Measurements from ENCODE around the gene FAM120AOS.

The FAM120AOS gene

GRCh38 chr9:93437996-93438395, 15.4 kb downstream of the FAM120AOS start:
- DNase-seq (ENCODE audit: low read depth), result no peak

GRCh38 chr9:93436655-93437407, 16.6 kb downstream of the FAM120AOS start:
- no peak for DNase-seq (ENCODE audit: low read depth)

- DNase-seq (ENCODE audit: low read depth), result no peak
Measured at GRCh38 chr9:93436218-93436617, 17.2 kb downstream of the FAM120AOS start.

GRCh38 chr9:93435386-93435785, 18.0 kb downstream of the FAM120AOS start:
- DNase-seq (ENCODE audit: low read depth), result no peak

GRCh38 chr9:93434056-93434455, 19.3 kb downstream of the FAM120AOS start:
- DNase-seq (ENCODE audit: low read depth), result no peak

GRCh38 chr9:93432964-93433363, 20.4 kb downstream of the FAM120AOS start:
- DNase-seq (ENCODE audit: low read depth), result no peak

GRCh38 chr9:93431539-93432105, 21.8 kb downstream of the FAM120AOS start:
- DNase-seq (ENCODE audit: low read depth), result no peak

GRCh38 chr9:93427655-93428379, 25.6 kb downstream of the FAM120AOS start:
- no peak for DNase-seq (ENCODE audit: low read depth)

- DNase-seq (ENCODE audit: low read depth), result no peak
Measured at GRCh38 chr9:93422977-93423616, 30.3 kb downstream of the FAM120AOS start.

- DNase-seq (ENCODE audit: low read depth), result no peak
Measured at GRCh38 chr9:93419023-93419422, 34.4 kb downstream of the FAM120AOS start.

GRCh38 chr9:93417538-93417937, 35.8 kb downstream of the FAM120AOS start:
- DNase-seq (ENCODE audit: low read depth), result no peak

- DNase-seq (ENCODE audit: low read depth), result no peak
Measured at GRCh38 chr9:93416530-93417235, 36.7 kb downstream of the FAM120AOS start.

GRCh38 chr9:93415176-93415690, 38.1 kb downstream of the FAM120AOS start:
- no peak for DNase-seq (ENCODE audit: low read depth)

GRCh38 chr9:93413530-93413929, 39.9 kb downstream of the FAM120AOS start:
- no peak for DNase-seq (ENCODE audit: low read depth)

GRCh38 chr9:93406371-93406770, 47.0 kb downstream of the FAM120AOS start:
- DNase-seq (ENCODE audit: low read depth), result no peak

GRCh38 chr9:93398471-93398870, 54.9 kb downstream of the FAM120AOS start:
- no peak for DNase-seq (ENCODE audit: low read depth)

GRCh38 chr9:93397661-93398373, 55.6 kb downstream of the FAM120AOS start:
- DNase-seq (ENCODE audit: low read depth), result no peak

All from activated T-cell treated with anti-CD3 and anti-CD28 coated beads for 24 hours (primary cell).